ENCODE measurements around the gene CYGB.

DNA sequence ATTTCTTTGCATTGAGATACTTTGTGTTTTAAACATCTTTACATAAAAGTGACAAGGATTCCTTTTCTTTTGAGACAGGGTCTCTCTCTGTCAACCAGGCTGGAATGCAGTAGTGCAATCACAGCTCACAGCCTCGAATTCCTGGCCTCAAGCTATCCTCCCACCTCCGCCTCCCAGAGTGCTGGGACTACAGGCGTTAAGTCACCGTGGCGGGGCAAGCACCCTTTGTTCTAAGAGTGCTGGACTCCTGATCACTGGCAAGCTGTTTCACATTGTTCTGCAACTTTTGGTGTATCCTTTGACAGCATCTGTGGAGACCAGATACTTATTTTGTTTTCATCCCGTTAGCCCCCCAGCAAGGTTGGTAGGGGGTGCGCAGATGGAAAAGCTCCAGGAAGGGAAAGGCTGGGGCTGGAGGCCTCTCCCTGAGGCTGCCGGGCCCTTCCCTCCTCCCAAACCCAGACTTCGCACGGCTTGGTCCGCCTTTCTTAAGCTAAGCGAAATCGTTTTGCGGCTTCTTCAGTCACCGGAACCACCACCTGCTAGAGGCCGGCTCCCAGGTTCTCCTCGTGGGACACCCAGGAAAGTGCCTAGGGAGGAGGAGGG lies 47.0 kb upstream of the CYGB start:
- TF ChIP-seq CTCF (IDR thresholded peaks at IDR 0.05; ENCODE audit: low read depth, low read length, missing input control) (no peak), RXRA (IDR thresholded peaks at IDR 0.05) (no peak), YY1 (IDR thresholded peaks at IDR 0.05) (no peak), GABPA (IDR thresholded peaks at IDR 0.05 in 1 of 2, conservative IDR thresholded peaks at IDR 0.05 in 1 of 2) (no peak), RAD21 (IDR thresholded peaks at IDR 0.05) (no peak), TAF1 (conservative IDR thresholded peaks at IDR 0.05) (no peak), MAX (IDR thresholded peaks at IDR 0.05) (no peak), SP1 (IDR thresholded peaks at IDR 0.05) (no peak), JUND (IDR thresholded peaks at IDR 0.05) (no peak), REST (IDR thresholded peaks at IDR 0.05) (no peak), FOXA1 (IDR thresholded peaks at IDR 0.05) (no peak), NR2F2 (IDR thresholded peaks at IDR 0.05) (no peak)
- TF ChIP-seq, protein P1, sequence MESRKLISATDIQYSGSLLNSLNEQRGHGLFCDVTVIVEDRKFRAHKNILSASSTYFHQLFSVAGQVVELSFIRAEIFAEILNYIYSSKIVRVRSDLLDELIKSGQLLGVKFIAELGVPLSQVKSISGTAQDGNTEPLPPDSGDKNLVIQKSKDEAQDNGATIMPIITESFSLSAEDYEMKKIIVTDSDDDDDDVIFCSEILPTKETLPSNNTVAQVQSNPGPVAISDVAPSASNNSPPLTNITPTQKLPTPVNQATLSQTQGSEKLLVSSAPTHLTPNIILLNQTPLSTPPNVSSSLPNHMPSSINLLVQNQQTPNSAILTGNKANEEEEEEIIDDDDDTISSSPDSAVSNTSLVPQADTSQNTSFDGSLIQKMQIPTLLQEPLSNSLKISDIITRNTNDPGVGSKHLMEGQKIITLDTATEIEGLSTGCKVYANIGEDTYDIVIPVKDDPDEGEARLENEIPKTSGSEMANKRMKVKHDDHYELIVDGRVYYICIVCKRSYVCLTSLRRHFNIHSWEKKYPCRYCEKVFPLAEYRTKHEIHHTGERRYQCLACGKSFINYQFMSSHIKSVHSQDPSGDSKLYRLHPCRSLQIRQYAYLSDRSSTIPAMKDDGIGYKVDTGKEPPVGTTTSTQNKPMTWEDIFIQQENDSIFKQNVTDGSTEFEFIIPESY (IDR thresholded peaks at IDR 0.05), result no peak
- TF ChIP-seq, protein P2, sequence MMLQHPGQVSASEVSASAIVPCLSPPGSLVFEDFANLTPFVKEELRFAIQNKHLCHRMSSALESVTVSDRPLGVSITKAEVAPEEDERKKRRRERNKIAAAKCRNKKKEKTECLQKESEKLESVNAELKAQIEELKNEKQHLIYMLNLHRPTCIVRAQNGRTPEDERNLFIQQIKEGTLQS (IDR thresholded peaks at IDR 0.05), result no peak
